GM19455 (cell line): ENCODE data around the gene PALM3.

Experiments used
- ATAC-seq: cut with Tn5 transposase; IDR thresholded peaks from one replicate; pipeline ENCODE4 v1.9.1; 2021; ENCODE audit not compliant: unreplicated experiment

Gene PALM3, protein sequence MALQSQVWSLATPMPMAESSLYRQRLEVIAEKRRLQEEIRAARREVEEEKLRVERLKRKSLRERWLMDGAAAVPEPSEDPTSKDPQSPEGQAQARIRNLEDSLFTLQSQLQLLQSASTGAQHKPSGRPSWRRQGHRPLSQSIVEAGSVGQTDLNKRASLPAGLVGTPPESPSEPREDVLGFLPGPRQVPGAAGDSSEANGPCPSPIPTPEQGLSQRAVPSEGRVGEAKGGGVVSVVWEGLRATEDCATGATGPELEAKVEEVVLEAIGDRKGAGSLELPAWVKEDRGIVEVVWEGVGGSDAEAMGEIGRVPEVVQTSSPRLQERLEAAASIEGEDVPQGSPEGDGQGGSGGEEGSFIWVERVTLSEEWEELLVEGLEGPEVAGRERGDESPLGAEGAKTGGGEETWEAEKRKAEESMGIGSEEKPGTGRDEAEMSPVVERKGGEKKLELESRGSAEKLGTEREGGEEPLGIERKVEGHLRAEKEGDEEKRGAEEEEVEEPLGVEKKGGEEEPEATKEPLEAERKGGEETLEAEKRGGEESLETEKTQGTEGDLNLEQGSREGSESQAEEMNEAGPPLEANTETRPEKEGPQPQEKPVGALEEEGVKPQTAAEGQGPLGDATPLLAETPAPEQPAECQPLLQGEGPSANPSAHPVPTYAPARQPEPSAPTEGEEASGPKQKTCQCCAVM

DNA sequence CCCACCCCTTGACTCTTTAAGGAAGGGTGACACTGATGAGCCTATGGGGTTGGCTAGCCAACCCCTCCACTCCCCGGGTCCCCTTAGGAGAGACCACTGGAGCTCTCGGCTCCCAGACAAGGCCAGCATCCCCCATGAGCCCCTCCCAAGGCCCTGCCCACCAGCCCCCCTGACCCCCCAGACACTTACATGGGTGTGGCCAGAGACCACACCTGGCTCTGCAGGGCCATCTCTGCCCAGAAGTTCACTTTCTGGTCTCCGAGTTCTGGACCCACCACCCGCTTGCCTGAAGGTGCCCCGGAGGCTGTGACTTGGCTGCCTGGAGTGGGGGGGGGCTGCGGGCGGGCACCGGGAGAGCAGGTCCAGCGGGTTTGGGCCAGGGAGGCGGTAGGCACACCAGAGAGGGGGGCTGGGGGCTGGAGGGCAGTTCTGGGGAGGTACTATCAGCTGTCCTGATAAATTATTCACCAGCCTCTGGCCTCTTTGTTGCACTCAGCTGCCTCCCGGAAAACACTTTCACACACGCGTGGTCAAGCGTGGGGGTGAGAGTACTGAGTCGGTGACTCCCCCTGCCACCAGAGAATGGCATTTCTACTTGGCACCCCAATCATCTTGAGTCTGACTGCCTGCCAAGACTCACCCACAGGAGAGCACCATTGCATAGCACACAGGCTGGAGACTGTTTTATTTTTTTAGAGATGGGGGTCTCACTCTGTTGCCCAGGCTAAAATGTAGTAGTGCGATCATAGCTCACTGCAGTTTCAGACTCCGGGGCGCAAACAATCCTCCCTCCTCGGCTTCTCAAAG is at the start of gene PALM3:
Gene PALM3 (minus strand): TSS at position 326 of the 807 bp plus-strand sequence. CDS start 96 bp downstream, at position 230.
- ATAC-seq, result no peak

DNA sequence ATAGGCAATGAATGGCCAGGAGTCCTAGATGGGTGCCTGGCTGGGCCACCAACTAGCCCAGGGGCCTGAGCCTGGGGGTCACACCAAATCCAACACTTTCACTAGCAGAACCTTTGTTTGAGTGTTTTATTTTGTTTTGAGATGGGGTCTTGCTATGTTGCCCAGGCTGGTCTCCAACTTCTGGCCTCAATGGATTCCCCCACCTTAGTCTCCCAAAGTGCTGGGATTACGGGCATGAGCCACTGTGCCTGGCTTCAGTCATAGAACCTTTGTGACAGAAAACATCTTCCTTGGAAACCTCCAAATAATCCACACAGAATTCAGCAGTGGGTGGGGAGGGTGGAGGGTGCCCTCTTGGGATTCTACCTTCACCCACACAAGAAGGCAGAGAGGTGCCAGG is 49.6 kb upstream of the PALM3 start:
- no peak for ATAC-seq

DNA sequence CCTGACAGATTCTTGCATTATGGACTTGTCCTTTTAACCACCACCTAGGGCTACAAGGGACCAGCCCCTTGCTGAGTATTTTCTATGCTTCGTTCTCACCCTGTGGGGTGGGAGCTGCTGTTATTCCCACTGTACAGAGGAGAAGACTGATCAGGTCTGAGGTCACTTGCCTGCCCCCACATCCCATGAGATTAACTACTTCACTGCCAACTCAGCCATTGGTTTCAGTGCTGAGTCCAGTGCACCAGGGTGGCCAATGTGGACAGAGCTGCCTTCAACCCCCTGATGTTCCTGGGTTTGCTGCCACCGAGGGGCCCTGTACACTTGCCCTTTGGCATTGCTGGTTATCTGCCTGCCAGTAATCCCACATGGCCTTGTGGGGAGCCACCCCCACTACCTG is 48.8 kb upstream of the PALM3 start:
- ATAC-seq, result no peak

DNA sequence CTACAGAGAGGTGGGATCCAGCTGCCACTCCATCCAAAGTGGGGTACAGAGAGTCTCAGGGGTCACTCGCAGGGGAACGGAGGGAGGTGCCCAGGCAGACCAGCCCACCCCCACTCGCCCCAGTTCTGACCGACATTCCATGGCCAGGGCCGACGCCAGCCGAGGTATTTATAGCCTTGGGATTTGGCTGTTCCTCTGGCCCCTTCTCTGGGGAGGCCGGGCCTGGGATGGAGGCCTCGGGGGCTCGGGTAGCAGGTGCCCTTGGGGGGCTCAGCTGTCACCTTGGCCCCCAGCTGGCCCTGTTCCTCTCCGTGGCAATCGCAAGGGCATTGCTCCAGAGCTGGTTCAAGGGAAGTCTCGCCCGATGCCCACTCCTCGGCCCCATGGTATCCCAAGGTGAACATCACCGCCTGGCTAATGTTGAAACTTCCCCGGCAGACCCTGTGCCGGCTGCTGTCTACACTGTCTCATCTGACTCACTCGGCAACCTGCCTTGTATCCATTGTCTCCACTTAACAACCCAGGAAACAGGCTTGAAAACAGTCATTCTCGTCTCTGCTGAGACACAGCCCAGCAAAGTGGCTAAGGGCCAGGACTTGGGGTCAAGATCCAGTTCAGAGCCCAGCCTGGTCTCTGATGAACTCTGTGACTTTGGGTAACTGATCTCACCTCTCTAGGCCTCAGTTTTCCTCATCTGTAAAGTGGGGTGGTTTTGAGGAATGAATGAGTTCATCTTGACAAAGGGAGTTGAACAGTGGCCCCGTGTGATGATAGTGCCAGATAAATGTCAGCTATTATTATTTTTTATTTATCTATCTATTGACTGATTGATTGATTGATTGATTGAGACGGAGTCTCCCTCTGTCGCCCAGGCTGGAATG is 45.9 kb upstream of the PALM3 start:
- ATAC-seq, result no peak

DNA sequence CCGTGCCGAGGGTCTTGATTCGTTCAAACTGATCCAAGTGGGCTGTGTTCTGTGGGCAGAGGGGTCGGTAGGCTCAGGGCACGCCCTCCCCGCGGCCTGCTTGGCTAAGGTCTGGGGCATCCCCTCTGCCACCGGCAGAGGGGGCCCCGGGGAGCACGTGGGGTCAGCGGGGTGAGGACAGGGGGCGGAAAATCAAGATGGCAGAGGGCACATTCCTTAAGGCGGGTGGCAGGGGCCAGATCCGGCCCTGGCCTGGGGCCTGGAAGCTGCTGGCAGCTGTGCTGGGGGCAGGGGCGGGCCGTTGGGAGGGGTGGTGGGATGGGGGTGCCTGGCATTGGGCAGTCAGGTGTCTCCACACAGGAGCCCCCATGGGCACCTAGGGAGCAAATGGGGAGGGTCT is 45.0 kb upstream of the PALM3 start:
- no peak for ATAC-seq

DNA sequence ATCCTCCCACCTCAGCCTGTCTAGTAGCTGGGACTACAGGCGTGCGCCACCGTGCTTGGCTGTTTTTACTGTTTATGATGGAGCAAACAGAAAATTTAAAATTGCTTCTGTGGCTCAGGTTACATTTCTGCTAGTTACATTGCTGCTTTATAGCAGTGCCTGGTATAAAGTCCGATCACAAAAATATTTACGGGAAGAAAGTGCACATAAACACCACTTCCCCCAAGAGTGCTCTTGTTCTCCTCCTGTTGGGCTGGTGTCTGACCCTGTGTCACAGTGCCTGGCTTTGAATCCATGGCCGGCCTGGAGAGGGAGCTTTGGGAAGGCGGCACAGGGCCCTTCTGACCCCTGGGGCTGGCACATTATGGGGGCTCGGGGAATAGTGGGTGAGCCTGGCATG is 43.8 kb upstream of the PALM3 start:
- ATAC-seq, result no peak

DNA sequence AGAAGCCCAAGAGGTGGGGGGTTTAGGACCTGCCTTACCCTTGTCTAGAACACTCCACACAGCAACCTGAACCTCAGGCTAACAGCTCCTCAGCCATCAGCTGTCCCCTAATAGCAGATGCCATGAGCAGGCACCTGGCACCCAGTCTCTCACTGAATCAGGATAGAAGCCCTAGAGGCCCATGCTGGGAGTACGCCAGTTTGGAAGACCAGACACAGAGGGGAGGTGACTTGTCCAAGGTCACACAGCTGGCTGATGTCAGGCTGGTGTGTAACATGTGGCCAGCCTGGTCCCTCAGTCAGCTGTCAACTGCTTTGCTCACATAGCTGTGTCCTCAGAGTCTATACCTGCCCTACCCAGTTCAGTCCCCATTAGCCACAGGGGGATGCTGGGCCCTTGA is 41.4 kb upstream of the PALM3 start:
- no peak for ATAC-seq

DNA sequence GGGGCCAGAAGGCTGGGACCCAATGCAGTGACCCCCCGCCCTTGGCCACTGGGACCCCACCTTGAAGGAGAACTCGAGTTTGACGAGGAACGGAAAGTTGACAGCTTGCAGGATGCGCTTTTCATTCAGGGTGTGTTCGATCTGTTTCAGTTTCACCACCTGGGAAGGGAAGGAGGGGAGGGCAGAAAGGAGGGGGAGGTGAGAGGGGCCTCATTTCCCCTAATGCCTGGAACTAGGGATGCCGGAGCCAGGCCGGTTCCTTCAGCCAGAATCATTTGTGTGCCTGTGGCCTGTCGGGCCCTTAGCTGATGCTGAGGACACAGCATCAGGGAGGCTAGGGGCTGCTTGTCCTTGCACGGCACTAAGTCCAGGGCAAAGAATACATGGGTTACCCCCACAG is 40.9 kb upstream of the PALM3 start:
- ATAC-seq, result no peak

DNA sequence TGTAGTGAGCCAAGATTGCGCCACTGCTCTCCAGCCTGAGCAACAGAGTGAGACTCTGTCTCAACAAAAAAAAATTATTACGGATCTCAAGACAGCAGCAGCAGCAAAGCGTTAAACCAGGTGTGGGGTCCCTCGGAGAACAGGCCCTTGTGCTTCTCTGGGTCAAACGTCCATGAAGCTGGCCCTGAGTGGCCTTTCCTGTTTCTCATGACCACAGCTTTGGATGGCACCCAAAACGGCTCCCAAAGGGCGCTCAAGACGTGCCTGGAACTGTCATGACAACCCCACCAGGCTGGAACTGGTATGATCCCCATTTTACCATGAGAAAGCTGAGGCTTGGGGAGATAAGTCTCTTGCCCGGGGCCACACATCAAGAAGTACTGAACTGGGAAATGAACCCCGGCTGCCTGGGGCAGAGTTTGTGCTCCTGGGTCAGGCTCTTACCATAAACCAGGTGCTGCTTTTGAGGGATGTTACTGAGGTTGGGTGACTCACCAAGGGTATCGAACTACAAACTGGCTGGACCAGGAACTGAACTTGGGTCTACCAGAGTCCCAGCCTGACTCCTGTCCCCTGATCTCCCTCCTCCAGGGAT is 40.3 kb upstream of the PALM3 start:
- no peak for ATAC-seq

DNA sequence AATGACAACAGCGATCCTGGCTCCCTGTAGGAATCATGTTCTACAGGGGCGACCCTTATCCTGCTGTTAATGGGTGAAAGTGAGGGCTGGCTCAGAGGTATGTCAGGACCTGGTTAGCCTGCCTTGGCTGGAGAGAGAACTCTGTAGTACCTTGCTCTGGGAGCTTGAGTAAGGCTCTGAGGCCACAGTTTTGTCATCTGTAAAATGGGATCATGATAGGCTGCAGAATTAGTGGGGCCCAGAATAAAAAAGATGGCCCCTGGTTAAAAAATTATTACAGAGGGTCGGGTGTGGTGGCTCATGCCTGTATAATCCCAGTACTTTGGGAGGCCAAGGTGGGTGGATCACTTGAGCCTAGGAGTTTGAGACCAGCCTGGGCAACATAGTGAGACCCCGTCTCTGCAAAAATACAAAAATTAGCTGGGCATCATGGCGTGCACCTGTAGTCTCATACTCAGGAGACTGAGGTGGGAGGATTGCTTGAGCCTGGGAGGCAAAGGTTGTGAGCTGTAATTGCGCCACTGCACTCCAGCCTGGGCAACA is 39.2 kb upstream of the PALM3 start:
- ATAC-seq, result no peak

DNA sequence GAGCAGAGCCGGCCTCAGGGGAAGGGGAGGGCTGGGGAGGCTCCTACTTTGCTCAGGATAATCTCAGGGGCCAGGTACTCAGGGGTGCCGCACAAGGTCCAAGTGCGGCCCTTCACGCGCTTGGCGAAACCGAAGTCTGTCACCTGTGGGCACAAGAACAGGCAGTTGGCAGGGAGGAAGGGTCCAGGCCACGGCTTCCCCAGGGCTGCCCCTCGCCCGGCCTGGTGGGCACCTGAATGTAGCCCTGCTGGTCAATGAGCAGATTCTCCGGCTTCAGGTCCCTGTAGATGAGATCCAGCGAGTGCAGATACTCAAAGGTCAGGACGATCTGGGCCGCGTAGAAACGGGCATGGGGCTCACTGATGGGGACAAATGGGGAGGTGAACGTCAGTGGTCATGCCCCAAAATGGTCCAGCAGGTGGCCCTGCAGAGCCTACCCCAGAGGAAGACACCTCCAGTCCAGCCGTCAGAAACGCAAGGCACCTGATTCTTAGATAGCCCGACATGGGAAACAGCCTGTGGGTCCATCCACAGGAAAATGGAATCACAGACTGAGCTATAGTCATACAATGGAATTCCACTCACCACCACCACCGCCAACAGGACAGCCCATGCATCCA is 35.8 kb upstream of the PALM3 start:
- no peak for ATAC-seq

DNA sequence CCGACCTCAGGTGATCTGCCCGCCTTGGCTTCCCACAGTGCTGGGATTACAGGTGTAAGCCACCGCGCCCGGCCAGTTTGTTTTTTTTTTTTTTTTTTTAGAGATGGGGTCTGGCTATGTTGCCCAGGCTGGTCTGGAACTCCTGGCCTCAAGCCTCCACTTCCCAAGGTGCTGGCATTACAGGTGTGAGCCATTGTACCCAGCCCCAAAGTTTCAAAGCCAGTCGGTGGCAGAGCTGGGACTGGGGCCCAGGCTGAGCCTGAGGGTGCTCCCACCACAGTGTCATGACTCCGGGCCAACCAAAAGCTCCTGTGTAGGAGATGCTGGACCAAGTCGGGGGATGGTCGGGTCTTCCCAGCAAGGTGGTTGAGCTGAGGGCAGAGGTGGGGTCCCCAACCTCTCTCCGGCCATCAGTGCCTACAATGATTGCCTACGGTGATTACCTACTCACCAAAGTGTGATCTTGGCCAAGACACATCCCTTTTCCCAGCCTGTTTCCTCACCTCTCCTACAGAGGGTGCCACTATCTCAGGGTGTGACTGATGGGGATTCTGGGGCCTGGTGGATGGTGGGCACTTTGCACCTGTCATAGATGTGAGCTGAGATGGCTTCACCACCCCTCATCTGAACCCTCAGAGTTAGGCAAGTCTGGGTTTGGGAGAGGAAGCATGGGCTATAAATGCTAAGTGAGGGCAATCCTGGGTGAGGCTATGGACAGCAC is 34.6 kb upstream of the PALM3 start:
- ATAC-seq, result no peak

DNA sequence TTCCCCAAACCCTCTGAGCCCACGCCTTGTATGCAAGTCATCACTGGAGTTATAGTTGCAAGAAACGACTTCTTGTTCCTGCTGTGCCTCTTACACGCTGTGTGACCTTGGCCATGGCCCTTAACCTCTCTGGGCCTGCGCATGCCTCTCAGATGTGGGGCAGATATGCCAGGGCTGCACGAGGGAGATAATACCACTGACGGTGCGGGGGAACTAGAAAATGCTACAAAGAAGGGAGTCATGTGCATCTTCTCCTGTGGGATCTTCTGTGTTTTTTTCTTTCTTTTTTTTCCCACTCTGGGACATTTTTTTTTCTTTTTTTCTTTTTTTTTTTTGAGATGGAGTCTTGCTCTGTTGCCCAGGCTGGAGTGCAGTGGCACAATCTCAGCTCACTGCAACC is 33.0 kb upstream of the PALM3 start:
- ATAC-seq, result no peak

DNA sequence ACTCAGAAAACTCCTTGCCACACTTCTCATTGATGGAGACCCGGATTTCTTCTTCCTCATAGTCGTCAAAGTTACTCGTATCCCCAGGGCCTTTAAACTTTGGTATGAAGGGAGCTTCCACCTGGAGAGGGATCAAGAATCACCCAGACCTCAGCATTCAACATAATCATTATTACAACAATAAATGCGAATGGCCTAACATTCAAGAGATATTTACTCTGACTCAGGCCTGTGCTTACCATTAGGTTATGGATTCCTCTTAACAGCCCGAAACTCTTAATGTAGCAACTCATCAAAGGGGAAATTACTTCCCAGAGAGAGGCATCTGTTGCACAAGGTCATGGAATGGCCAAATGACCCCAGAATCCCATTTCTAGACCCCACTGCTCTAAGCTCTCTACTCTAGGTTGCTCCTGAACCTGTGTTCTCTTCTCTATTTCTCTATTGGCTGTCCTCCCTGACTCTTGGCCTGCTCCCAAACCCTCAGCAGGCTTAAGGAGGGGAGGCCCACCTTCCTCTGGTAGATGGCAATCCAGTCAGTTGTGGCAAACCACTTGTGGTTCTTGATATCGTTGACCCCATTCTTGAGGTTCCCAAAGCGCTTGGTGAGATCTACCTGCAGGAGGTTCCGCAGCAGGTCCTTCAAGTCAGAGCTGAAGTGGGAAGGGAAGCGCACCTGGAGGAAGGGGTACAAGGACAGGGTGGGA is 31.4 kb upstream of the PALM3 start:
- no peak for ATAC-seq

DNA sequence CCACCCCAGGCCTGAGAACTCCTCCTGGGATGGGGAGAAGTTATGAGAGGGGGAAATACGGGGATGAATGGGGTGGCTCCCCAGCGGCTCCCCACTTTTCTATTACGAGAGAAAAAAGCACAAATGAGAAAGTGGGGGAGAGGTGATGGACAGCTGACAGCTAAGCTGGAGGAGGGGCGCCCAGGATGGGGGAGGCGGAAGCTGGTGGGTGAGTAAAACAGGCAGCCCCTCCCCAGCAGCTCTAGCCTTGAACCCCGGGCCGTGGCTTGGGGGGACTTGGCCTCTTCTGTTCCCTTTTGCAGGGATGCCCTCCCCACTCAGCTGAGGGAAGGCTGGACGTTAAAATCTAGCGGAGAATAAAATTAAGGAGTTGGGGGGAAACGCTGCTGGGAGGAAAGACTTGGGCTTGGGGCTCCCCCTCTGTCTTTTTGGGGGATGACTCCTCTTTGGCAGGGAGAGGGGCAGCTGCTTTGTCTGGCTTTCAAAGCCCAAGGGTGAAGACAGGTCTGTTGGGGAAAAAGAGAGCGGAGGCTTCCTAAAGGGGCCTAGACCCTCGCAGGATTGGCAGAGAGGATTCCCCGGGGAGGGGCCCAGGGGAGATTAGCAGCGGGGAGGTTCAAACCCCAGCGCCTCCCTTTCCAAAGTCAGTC is 30.1 kb upstream of the PALM3 start:
- no peak for ATAC-seq

DNA sequence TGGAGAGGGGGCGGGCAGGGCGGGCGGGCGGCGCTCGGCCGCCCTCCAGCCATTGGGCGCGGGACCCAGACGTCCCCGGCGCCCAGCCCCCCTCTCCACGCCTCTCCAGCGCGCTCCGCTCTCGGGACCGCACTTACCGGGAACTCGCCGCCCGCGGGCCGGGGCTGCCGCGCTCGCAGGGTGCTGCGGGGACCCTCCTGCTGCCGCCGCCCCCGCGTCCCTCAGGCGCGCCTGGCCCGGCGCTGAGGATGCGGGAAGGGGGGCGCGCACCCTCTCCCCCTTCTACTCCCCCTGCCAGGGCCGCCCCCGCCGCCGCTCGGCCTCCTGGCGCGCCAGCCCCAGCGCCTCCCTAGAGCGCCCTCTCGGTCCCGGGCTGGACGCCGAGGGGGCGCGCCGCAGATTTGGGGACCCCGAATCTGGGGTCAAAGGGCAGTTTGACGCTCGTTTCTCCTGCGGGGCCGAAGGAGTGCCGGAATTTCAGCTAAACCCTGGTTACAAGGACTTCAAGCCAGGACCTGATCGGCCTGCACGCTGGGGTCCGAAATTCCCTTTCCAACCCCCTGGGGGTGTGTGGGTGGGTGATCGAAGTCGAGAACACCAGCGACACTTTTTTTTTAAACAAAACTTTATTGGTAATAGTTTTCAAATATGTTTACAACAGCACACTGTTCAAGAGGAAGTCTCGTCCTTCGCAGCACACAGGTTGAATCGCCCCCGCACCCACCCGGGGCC is 29.4 kb upstream of the PALM3 start:
- ATAC-seq, result peak; percentile 50

DNA sequence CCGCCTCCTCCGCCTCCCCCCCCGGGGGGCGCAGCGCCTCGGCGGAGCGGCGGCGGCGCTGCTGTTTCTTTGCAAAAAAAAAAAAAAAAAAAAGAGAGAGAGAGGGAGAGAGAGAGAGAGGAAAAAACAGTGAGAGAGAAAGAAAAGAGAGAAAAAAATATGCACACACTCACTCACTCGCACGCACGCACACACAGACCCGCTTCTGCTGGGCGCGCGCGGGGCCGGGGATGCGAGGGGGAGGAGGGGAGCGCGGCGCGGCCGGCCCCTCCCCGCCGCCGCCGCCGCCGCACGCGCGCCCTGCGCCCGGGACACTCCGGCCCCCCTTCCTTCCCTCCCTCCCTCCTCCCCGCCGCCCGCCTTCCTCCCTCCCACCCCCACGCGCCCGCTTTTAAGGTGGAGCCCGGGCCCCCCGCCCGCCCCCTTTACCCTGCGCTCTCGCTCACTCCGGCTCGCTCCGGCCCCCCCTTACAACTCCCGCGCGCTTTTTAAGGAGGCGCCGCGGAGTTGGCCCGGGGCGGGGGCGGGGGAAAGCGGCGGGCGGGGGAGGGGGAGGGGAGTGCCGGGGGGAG is 28.7 kb upstream of the PALM3 start, which contains the start of gene SAMD1:
Gene SAMD1 (minus strand): TSS at position 243 of the 572 bp plus-strand sequence.
- ATAC-seq, result peak; percentile 23
